ENCODE results near the gene PROP1.
"Not testable (repeated sequence)": the region's sequence is repeated elsewhere in the genome, so short reads cannot be mapped to it uniquely, and the experiment has no call there.

Gene PROP1

GRCh38 chr5:177982072-177982727, 13.8 kb downstream of the PROP1 start:
- peak in 1 of 2 donors; percentile 54 for DNase-seq

GRCh38 chr5:177981296-177982071, 14.6 kb downstream of the PROP1 start:
- DNase-seq = no peak

- no peak for DNase-seq
These were observed 15.3 kb downstream of the PROP1 start for GRCh38 chr5:177980743-177981151.

GRCh38 chr5:177977600-177977999, 18.4 kb downstream of the PROP1 start:
- DNase-seq = not testable (repeated sequence)

- no peak for DNase-seq
These were observed 22.9 kb downstream of the PROP1 start for GRCh38 chr5:177973066-177973635.

- DNase-seq = no peak
These were observed 23.4 kb downstream of the PROP1 start for GRCh38 chr5:177972613-177973012.

GRCh38 chr5:177972014-177972413, 24.0 kb downstream of the PROP1 start:
- not testable (repeated sequence) for DNase-seq

- no peak for DNase-seq
These were observed 27.3 kb downstream of the PROP1 start for GRCh38 chr5:177968661-177969211.

GRCh38 chr5:177967221-177967887, 28.7 kb downstream of the PROP1 start:
- DNase-seq = no peak

GRCh38 chr5:177966839-177967166, 29.2 kb downstream of the PROP1 start:
- DNase-seq = no peak

- no peak for DNase-seq
These were observed 29.8 kb downstream of the PROP1 start for GRCh38 chr5:177966009-177966838.

GRCh38 chr5:177964471-177964870, 31.6 kb downstream of the PROP1 start:
- DNase-seq = no peak

- no peak for DNase-seq
These were observed 32.1 kb downstream of the PROP1 start for GRCh38 chr5:177963966-177964365.

GRCh38 chr5:177959315-177959714, 36.7 kb downstream of the PROP1 start:
- no peak for DNase-seq

GRCh38 chr5:177958696-177959095, 37.3 kb downstream of the PROP1 start:
- DNase-seq = no peak

GRCh38 chr5:177957241-177957640, 38.8 kb downstream of the PROP1 start:
- DNase-seq = no peak

GRCh38 chr5:177953101-177953500, 42.9 kb downstream of the PROP1 start:
- DNase-seq = not testable (repeated sequence)

- not testable (repeated sequence) for DNase-seq
These were observed 46.4 kb downstream of the PROP1 start for GRCh38 chr5:177949656-177950055.

GRCh38 chr5:177949065-177949464, 47.0 kb downstream of the PROP1 start:
- not testable (repeated sequence) for DNase-seq

- DNase-seq = not testable (repeated sequence)
These were observed 48.1 kb downstream of the PROP1 start for GRCh38 chr5:177947912-177948311.

GRCh38 chr5:177945601-177946283, 50.3 kb downstream of the PROP1 start:
- DNase-seq = peak in 1 of 2 donors; percentile 38

GRCh38 chr5:177945145-177945544, 50.9 kb downstream of the PROP1 start:
- not testable (repeated sequence) for DNase-seq
